Measurements from ENCODE around the gene FOXL2NB.

Gene FOXL2NB

GRCh38 chr3:138960417-138960852 lies 13.4 kb downstream of the FOXL2NB start:
- H3K79me2 ChIP-seq (ENCODE audit: insufficient read depth, low read length) = no peaks in the 10 kb centered on the region
- TF ChIP-seq EZH2phosphoT487 (conservative IDR thresholded peaks at IDR 0.05; ENCODE audit: low read length) (no peak), CTCF (IDR thresholded peaks at IDR 0.05; ENCODE audit: insufficient read depth, low read length, poor library complexity, severe bottlenecking) (no peak)
- no peak overlapping the region for H3K4me3 ChIP-seq (ENCODE audit: insufficient read depth, low read length, poor library complexity, severe bottlenecking)
- no peak overlapping the region for H3K4me2 ChIP-seq (ENCODE audit: low read depth, low read length, poor library complexity, severe bottlenecking)
- H3K9ac ChIP-seq (ENCODE audit: low read length) = no peak overlapping the region
- H3K36me3 ChIP-seq (ENCODE audit: low read length) = no peaks in the 10 kb centered on the region
- no peaks in the 10 kb centered on the region for H4K20me1 ChIP-seq (ENCODE audit: low read depth, low read length)
- no peak overlapping the region for H3K27ac ChIP-seq (ENCODE audit: low read depth, low read length)
- H3K9me3 ChIP-seq (ENCODE audit: insufficient read depth, low read length) = no peaks in the 10 kb centered on the region; the same call in 1 of the 2 replicates
- no peaks in the 10 kb centered on the region for H3F3A ChIP-seq (ENCODE audit: insufficient read depth)
- H3K27me3 ChIP-seq (ENCODE audit: low read length) = no peaks in the 10 kb centered on the region
- H2AFZ ChIP-seq (ENCODE audit: low read depth, low read length, severe bottlenecking) = no peak overlapping the region
- no peaks in the 10 kb centered on the region for H3K9me2 ChIP-seq (replicated peaks; ENCODE audit: insufficient read depth, low read length)

GRCh38 chr3:138962854-138963560 lies 16.0 kb downstream of the FOXL2NB start:
- Histone ChIP-seq H3K27ac (ENCODE audit: low read depth, low read length) (no peak overlapping the region), H3K4me2 (ENCODE audit: low read depth, low read length, poor library complexity, severe bottlenecking) (no peak overlapping the region), H3K9me3 (ENCODE audit: insufficient read depth, low read length) (no peaks in the 10 kb centered on the region; the same call in 1 of the 2 replicates), H3F3A (ENCODE audit: insufficient read depth) (no peaks in the 10 kb centered on the region), H2AFZ (ENCODE audit: low read depth, low read length, severe bottlenecking) (no peak overlapping the region), H3K79me2 (ENCODE audit: insufficient read depth, low read length) (no peaks in the 10 kb centered on the region), H3K4me3 (ENCODE audit: insufficient read depth, low read length, poor library complexity, severe bottlenecking) (no peak overlapping the region), H3K9ac (ENCODE audit: low read length) (no peak overlapping the region), H4K20me1 (ENCODE audit: low read depth, low read length) (no peaks in the 10 kb centered on the region), H3K27me3 (ENCODE audit: low read length) (no peaks in the 10 kb centered on the region), H3K36me3 (ENCODE audit: low read length) (no peaks in the 10 kb centered on the region), H3K9me2 (replicated peaks; ENCODE audit: insufficient read depth, low read length) (no peaks in the 10 kb centered on the region)
- TF ChIP-seq EZH2phosphoT487 (conservative IDR thresholded peaks at IDR 0.05; ENCODE audit: low read length) = no peak
- no peak for TF ChIP-seq CTCF (IDR thresholded peaks at IDR 0.05; ENCODE audit: insufficient read depth, low read length, poor library complexity, severe bottlenecking)

- no peak for TF ChIP-seq CTCF (IDR thresholded peaks at IDR 0.05; ENCODE audit: insufficient read depth, low read length, poor library complexity, severe bottlenecking)
- no peak for TF ChIP-seq EZH2phosphoT487 (conservative IDR thresholded peaks at IDR 0.05; ENCODE audit: low read length)
- Histone ChIP-seq H3K9ac (ENCODE audit: low read length) (no peak overlapping the region), H2AFZ (ENCODE audit: low read depth, low read length, severe bottlenecking) (no peak overlapping the region), H3K4me3 (ENCODE audit: insufficient read depth, low read length, poor library complexity, severe bottlenecking) (no peak overlapping the region), H3K27ac (ENCODE audit: low read depth, low read length) (no peak overlapping the region), H3K27me3 (ENCODE audit: low read length) (no peaks in the 10 kb centered on the region), H3K4me2 (ENCODE audit: low read depth, low read length, poor library complexity, severe bottlenecking) (no peak overlapping the region), H4K20me1 (ENCODE audit: low read depth, low read length) (no peaks in the 10 kb centered on the region), H3F3A (ENCODE audit: insufficient read depth) (no peaks in the 10 kb centered on the region), H3K36me3 (ENCODE audit: low read length) (no peaks in the 10 kb centered on the region), H3K9me3 (ENCODE audit: insufficient read depth, low read length) (no peaks in the 10 kb centered on the region; the same call in 1 of the 2 replicates), H3K9me2 (replicated peaks; ENCODE audit: insufficient read depth, low read length) (no peaks in the 10 kb centered on the region), H3K79me2 (ENCODE audit: insufficient read depth, low read length) (no peaks in the 10 kb centered on the region)
These were observed 17.2 kb downstream of the FOXL2NB start for GRCh38 chr3:138964264-138964663.

Measured in SU-DHL-6 (cell line).